GM21825 (cell line): ENCODE measurements around the gene SNX2.
"Not testable (repeated sequence)": the region's sequence is repeated elsewhere in the genome, so short reads cannot be mapped to it uniquely, and the experiment has no call there.

ENCODE experiments used
- ATAC-seq: cut with Tn5 transposase; IDR thresholded peaks from one replicate; pipeline ENCODE4 v1.9.1; 2021; ENCODE audit warnings: mild to moderate bottlenecking, moderate library complexity; ENCODE audit not compliant: unreplicated experiment

Gene SNX2

DNA sequence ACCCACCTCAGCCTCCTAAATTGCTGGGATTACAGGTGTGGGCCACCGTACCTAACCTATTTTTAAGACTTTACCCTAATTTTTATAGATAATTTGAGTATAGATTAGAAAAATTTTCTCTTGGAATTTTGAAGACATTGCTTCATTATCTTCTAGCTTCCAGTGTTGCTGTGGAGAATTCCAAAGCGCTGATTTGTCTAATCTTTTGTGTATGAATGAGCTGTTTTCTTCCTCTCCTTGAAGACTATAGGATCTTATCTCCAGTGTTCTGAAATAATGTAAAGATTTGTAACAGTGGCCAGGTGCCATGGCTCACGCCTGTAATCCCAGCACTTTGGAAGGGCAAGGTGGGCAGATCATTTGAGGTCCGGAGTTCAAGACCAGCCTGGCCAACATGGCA is 64.9 kb downstream of the SNX2 start:
- ATAC-seq = no peak

DNA sequence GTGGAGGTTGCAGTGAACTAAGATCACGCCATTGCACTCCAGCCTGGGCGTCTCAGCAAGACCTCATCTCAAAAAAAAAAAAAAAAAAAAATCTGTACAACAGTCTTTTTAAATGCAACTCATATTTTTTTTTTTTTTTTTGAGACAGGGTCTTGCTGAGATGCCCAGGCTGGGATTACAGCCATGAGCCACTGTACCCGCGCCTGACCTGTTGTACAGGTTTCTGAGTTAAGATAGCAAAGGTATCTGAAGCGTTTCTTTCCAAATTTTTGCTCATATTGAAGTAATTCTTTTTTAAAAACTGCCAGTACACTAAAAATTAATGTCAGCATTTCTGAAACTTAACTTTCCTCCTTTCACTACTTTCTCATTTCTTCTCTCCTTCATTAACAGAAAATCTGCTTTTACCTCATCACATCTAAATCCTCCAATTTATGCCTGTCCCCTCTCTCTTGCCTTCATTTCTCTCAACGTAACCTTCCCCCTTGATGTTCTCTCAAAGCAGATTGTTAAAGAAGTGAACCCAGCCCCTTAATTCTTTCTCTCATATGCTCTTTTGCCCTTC is 67.2 kb downstream of the SNX2 start:
- ATAC-seq = no peak

DNA sequence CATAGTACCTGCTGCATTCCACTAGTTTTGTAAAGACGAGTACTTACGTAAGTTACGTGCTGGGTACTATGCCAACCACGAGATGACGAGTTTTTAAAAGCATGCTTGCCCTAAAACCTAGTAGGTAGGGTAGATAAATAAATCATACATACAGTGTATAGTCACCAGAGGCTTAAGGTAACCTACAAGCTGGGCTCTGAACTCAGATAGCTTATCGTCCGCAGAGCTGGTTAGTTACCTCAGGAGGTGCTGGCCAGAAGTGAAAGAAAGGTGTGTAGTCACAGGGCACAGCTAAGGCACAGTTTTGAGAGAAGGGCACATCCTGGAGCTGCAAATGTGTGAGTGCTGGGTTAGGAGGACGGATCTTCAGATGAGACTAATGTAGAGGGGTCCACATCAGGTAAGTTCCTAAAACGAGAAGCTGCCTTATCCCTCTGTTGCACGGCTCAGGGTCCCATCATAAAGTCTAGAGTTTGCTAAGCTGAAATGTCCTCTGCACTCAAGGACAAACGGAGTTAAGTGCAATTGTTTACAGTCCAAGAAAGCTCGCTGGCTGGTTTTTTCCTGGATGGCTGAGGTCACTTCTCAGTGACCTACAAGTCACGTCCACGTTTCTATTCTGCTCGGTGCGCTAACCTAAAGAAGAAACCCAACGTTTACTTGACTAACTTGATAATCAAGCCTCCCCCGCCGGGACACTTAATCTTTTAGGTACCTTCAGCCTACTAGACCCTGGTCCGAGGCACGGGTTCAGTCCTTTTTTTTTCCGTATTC is 69.4 kb downstream of the SNX2 start:
- ATAC-seq = no peak

DNA sequence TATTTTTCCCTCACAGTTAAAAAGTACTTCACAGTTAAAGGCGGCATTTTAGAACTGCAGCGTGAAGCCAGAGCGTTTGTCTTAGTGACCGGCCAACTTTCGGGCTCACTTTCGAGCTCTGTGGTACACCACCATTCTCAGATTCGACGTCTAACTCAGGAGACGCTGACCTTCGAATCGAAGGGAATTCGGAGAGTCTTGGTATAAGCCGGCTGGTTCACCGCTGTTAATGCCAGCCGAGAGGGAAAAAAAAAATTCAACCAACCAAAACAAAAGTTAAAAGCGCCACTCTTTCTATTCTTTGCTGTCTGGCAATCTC is 70.0 kb downstream of the SNX2 start:
- ATAC-seq = peak; percentile 45

DNA sequence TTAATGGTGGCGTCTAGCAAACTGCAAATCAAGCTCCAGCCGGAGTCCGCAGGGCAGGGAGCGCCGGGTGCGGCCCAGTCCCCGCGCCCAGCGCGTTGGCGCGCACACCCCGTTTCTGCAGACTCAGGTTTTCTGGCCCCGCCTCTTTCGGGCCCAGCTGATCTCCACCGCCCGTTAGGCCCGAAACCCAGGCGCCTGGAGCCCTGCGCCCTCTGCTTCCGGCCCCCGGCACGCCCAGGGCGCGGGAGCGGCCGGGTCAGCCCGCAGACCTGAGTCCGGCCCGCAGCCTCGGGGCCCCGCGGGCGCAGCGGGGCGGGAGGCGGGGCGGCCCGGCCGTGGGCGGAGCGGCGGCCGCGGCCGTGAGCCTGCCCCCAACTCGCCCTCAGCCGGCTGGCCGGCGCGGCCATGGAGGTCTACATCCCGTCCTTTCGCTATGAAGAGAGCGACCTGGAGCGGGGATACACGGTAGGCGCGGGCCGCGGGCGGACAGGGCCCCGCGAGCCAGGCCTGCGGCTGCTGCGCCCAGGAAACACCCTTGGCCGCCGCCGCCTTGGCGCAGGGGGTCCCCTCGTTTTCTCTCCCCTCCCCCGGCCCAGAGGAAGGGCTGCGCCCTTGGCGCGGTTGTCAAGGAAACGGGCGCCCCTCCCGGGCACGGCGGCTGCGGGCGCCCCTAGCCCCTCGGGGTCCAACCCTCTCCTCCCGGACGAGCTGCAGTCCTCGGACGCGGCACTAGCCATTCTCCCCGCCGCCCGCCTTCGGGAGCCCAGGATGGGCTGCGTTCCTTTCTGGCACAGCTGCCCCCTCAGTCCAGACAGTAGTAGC is 70.6 kb downstream of the SNX2 start, which contains the start of gene SNX24:
SNX24 (plus strand) TSS at position 385 of the 822 bp plus-strand sequence; CDS start at position 406, 21 bp downstream.
- ATAC-seq = peak; percentile 78

DNA sequence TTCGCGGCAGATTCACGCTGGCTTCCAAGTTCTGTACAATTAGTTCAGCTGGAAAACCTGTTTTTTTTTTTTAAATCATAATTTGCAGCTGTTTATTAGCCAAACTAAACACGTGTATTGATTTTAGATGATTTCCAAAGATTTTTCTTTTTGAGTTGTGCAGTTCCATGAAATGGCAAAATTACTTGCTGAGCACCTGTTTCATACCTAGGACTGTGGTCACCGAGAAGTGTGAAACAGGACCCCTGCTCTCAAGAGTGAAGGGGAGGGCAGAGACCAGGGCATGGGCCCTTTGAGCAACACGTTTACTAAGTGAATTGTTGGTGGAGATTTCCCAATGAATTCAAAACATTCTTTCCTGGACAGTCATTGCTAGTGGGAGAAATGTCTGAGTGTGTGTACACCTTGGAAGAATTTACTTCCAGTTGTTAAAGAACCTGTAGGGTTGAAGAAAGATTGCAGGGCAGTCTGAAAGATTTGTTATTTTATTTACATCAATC is 71.2 kb downstream of the SNX2 start:
- no peak for ATAC-seq

DNA sequence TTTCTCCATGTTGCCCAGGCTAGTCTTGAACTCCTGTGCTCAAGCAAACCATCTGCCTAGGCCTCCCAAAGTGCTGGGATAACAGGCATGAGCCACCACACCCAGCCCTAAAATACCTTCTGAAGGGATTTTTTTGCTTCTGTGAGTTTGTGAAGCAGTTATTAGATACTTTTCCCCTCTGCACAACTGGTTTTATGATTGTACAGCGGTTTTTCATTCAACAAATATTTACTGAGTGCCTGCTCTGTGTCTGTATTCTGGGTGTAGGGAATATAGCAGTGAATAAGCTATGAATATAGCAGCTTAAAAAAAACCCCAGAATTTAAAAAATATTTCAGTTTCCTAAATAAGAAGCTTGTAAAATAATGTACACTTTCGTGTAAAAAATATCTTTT is 72.8 kb downstream of the SNX2 start:
- ATAC-seq = no peak

DNA sequence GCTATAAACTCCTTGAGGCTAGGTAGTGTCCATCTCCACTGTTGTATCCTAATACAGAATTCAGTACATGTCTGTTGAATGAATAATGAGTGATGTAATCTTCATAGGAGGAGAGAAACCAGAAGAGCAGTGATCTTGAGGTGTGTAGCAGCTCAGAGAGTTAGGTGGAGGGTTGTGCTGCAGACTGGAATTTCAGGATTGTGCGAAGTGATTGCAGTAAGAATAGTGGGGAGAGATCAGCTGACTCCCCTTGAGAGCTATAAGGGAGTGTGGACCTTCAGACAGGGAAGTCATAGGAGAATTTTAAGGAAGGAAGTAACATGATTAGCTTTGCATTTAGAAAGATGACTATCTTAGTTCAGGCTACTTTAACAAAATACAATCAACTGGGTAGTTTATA is 74.9 kb downstream of the SNX2 start:
- ATAC-seq = no peak

DNA sequence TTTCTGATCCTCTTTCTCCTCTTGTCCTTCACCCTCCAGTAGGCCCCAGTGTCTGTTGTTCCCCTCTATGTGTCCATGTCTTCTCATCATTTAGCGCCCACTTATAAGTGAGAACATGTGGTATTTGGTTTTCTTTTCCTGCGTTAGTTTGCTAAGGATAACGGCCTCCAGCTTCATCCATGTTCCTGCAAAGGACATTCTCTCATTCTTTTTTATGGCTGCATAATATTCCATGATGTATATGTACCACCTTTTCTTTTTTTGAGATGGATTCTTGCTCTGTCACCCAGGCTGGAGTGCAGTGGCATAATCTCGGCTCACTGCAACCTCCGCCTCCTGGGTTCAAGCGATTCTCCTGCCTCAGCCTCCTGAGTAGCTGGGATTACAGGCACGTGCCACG is 82.7 kb downstream of the SNX2 start:
- not testable (repeated sequence) for ATAC-seq

DNA sequence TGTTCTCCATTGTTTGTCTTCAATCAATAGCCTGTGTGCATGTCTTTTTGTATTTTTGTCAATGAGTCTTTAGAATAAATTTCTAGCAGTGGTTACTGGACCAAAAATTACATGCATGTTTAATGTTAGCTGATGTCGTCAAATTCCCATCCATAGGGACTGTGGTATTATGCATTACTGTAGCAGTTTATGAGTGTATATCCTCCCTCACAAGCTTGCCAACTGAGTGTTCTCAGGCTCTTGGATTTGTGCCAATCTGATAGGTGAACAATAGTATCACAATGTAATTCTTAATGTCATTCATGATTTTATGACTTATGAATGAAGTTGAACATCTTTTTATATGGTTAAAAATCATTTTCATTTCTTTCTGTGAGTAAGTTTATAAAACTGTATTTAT is 83.6 kb downstream of the SNX2 start:
- no peak for ATAC-seq

DNA sequence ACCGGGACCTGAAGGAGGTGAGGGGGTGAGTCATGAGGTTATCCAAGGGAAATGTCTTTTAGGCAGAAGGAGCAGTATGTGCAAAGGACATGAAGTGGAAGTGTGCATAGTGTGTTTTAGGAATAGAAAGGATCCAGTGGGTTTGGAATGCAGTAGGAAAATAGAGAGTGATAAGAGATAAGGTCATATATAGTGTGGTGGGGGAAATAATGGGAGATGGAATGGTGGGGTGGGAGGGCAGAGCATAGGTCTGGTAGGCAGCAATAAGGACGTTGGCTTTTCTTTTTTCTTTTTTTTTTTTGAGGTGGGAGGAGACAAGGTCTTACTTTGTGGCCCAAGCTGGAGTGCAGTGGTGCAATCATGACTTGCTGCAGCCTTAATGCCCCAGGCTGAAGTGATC is 88.4 kb downstream of the SNX2 start:
- no peak for ATAC-seq

DNA sequence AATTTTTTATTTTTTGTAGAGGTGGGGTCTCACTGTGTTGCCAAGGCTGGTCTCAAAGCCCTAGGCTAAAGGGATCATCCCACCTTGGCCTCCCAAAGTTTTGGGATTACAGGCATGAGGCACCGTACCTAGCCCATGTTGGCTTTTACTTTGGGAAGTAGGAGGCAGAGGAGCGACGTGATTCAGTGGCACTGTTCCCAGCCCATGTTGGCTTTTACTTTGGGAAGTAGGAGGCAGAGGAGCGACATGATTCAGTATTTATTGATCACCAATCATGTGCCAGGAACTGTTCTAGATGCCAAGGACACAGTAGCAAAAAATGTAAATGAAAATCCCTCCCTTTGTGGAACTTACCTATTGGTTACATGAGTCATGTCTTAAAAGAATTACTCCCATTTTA is 88.8 kb downstream of the SNX2 start:
- no peak for ATAC-seq

DNA sequence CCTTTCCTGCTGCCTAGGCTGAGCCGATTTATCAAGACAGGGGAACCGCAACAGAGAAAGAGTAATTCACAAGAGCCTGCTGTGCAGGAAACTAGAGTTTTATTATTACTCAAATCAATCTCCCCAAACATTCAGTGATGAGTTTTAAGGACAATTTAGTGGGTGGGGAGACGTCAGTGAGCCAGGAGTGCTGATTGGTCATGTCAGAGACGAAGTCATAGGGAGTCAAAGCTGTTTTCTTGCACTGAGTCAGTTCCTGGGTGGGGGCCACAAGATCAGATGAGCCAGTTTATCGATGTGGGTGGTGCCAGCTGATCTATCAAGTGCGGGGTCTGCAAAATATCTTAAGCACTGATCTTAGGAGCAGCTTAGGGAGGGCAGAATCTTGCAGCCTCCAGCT is 89.5 kb downstream of the SNX2 start:
- no peak for ATAC-seq

DNA sequence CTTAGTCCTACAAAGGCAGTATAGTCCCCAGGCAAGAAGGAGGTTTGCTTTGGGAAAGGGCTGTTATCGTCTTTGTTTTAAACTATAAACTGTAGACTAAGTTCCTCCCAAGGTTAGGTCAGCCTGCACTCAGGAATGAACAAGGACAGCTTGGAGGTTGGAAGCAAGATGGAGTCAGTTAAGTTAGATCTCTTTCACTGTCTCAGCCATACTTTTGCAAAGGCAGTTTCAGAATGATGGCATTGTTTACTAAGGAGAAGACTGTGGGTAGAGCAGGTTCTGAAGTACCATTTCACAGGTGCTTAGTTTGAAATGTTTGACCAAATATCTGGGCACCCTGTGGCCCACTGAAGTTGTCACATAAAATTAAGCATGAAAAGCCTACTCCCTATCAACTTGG is 90.0 kb downstream of the SNX2 start:
- no peak for ATAC-seq

DNA sequence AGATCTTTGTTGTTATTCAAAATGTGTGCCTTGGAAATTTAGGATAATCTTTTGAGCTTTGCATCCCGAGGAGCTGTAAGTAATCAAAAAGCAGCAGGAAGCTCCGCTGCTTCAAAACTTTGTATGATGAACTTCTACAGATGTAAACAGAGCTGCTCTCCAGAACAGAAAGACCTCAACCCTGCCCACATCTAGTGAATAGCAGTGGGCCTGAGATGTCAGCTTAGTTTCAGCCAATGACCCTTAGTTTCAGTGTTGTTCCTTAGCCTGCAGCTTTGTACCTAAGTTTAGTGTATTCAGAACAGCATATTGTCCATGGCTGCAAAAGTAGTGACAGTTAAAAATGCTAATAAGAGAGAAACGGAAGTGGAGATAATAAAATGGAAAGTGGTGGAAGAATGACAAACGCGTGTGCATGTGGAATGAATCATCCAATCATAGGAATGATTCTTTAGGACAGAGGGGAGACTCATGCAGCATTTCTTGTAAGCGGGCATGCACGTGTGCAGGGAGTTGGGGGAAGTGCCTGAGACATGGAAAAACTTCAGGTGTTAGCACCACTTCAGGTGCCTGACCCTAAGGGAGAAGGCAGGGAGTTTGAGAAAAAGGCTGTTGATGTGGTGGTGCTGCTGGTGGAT is 95.5 kb downstream of the SNX2 start:
- ATAC-seq = no peak

DNA sequence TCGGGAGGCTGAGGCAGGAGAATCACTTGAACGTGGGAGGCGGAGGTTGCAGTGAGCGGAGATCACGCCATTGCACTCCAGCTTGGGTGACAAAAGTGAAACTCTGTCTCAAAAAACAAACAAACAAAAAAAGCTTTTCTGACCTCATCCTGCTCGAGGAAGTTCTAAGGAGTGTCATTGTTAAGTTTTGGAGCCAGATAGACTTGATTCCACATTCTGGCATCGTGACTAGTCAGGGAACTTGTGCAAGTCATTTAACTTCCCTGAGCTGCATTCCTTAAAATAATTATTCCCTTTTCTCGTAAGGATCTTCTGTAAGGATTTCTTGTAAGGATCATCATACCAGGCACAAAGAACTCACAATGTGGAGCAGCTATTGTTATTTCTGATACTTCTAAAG is 96.8 kb downstream of the SNX2 start:
- ATAC-seq = no peak

DNA sequence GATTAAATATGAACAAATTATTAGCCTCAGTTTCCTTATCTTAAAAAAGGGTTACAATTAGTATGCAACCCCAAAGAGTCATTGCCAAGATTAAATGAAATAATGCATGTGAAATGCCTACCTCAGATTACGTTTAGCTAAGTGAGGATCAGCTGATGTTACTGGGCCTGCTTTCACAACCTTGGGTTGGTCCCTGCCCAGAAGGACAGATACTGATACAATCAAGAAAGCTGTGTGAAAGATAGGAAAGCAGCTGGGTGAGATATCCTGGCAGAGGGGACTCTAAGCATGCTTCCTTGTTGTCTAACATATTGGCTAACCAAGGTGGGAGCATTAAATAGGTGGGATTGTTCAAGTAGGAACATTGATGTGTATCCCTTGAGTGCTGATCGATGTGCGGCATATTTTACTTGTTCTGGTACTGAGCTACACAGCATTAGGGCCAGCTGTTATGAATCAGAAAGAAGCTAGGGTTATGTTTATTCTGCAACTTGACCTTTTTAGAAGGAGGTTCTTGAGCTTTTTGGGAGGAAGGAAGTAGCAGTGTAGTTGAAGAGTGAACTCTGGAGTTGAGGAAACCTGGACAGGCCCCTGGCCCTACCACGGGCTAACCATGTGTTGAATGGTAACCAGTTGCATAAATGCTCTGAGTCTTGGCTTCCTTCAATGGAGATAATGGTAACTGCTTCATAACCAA is 99.4 kb downstream of the SNX2 start:
- ATAC-seq = no peak

DNA sequence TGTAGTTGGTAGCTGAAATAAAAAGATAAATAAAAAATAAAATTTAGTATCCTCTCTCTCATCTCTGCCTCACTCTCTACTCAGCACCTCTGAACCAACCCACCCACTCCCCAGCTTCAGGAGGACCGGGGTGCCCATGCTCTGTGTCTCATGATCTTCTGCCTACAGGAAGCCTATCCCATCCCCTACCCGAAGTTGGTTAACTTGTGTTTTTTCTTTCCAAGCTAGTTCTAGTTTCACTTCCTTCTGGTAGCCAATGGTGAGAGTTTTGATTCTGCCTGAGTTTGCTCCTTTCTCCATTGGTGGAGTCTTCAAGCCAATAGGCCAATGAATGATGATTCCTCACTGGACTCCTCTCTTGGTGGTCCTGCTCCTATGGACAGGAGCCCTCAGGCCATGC is 102.6 kb downstream of the SNX2 start:
- ATAC-seq = peak; percentile 76

DNA sequence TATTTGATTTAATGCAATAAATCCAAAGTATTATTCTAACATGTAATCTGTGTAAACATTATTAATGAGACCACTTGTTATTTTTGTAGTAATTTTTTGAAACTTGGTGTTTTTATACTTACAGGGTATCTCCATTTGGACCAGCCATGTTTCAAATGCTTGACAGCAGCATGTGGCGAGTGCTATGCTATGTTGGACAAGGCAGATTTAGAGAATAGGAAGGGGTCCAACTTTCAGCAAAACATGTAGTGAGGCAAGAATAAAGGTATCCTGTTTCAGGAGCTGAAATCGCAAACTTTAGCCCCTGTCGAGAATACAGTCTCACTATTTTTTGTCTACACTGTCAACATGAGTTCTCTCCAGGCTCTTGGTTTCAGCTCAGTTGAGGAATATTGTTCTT is 104.2 kb downstream of the SNX2 start:
- no peak for ATAC-seq
